ENCODE measurements around the gene HERPUD1.

The HERPUD1 gene

GRCh38 chr16:56891685-56892084, 40.3 kb upstream of the HERPUD1 start (continued):
- TF ChIP-seq ZNF132 (tag by site-specific recombination; IDR thresholded peaks at IDR 0.05; ENCODE audit: borderline replicate concordance) (no peak), AEBP2 (tag by site-specific recombination; IDR thresholded peaks at IDR 0.05; ENCODE audit: borderline replicate concordance) (no peak), WT1 (tag by site-specific recombination; IDR thresholded peaks at IDR 0.05) (no peak), ZNF2 (tag by site-specific recombination; IDR thresholded peaks at IDR 0.05) (no peak), ZNF777 (tag by site-specific recombination; IDR thresholded peaks at IDR 0.05; ENCODE audit: borderline replicate concordance) (no peak), ZSCAN18 (tag by site-specific recombination; IDR thresholded peaks at IDR 0.05) (no peak), ZNF580 (tag by site-specific recombination; IDR thresholded peaks at IDR 0.05) (no peak)

GRCh38 chr16:56892705-56893104, 39.2 kb upstream of the HERPUD1 start:
- no peaks in the 10 kb centered on the region for H3K9me3 ChIP-seq (ENCODE audit: control insufficient read depth, insufficient read depth, low read depth, low read length)
- H3K36me3 ChIP-seq (ENCODE audit: control insufficient read depth in 2 of 2, insufficient read depth in 1 of 2, low read length in 2 of 2), result no peaks in the 10 kb centered on the region
- POLR2A ChIA-PET, result no interaction called here
- H3K4me1 ChIP-seq (ENCODE audit: control insufficient read depth, insufficient read depth, low read length), result no peaks in the 10 kb centered on the region
- TF ChIP-seq ZNF544 (tag by site-specific recombination; IDR thresholded peaks at IDR 0.05) (no peak), ZNF280D (tag by site-specific recombination; IDR thresholded peaks at IDR 0.05) (no peak)
- no peak overlapping the region for H3K27ac ChIP-seq (ENCODE audit: extremely low read depth, low read depth, low read length)
- CTCF ChIA-PET, result interaction anchor here (0.5 kb wide), 1 partner anchor 687 kb away, joined by 3 read pairs; no protein-coding TSS in a partner anchor
- no peak overlapping the region for H3K4me3 ChIP-seq (ENCODE audit: low read depth, low read length)

- CTCF ChIA-PET, result interaction anchor here (0.6 to 1.2 kb wide), 2 partner anchors 8 to 191 kb away, joined by 3 read pairs; no protein-coding TSS in a partner anchor
These were observed 37.5 kb upstream of the HERPUD1 start for GRCh38 chr16:56894331-56894917.

More at GRCh38 chr16:56894331-56894917, 37.5 kb upstream of the HERPUD1 start:
- TF ChIP-seq GLIS1 (tag by site-specific recombination; IDR thresholded peaks at IDR 0.05) (no peak), GLI2 (tag by site-specific recombination; IDR thresholded peaks at IDR 0.05; ENCODE audit: borderline replicate concordance, low read depth) (no peak), ZSCAN16 (tag by site-specific recombination; IDR thresholded peaks at IDR 0.05) (no peak), ZNF555 (tag by site-specific recombination; conservative IDR thresholded peaks at IDR 0.05) (no peak), ZFP3 (tag by site-specific recombination; IDR thresholded peaks at IDR 0.05; ENCODE audit: low read depth) (no peak), ELK4 (IDR thresholded peaks at IDR 0.05; ENCODE audit: borderline replicate concordance, low read depth, low read length) (no peak)
- POLR2A ChIA-PET, result no interaction called here
- Histone ChIP-seq H3K36me3 (ENCODE audit: control insufficient read depth in 2 of 2, insufficient read depth in 1 of 2, low read length in 2 of 2) (no peaks in the 10 kb centered on the region), H3K27ac (ENCODE audit: extremely low read depth, low read depth, low read length) (no peak overlapping the region), H3K4me3 (ENCODE audit: low read depth, low read length) (no peak overlapping the region), H3K9me3 (ENCODE audit: control insufficient read depth, insufficient read depth, low read depth, low read length) (no peaks in the 10 kb centered on the region), H3K4me1 (ENCODE audit: control insufficient read depth, insufficient read depth, low read length) (no peaks in the 10 kb centered on the region)

Data from HEK293 (cell line).